GM04503 (cell line): Measurements from ENCODE around the gene GNAT3.
A peak's percentile ranks its signal among the peaks of the same experiment; 100 is the strongest.

Experiments
- DNase-seq: peaks from one replicate; pipeline ENCODE4 v3.0.0-alpha.2; 2012; ENCODE audit warnings: low read depth

The GNAT3 gene

DNA sequence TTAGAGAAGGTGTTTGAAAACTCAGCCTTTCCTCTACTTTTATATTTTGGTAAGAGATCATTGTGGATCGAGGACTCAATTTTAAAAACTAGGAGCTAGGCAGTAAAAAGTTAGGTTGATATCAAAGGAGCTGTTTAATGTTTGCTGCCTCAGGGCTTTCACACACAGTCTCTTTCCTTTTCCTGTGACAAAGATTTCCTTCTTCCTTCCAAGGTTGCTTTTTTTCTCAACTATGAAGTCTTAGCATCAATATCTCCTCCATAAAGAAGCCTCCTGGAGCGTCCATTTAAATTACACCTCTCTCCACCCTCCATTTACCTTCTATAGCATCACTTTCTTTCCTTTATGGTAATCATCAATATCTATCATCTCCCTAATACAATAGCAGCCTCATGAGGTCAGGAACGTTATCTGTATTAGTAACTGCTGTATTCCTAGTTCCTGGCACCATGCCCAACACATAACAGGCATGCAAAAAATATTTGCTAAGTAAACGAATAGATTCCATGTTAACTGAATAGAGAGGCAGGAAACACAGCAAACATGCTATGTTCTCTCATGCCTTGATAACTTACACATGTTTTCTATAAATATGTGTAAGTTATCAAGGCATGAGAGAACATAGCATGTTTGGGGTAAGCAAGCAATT is 48.5 kb downstream of the GNAT3 start:
- no peak for DNase-seq

- no peak for DNase-seq
Observed at GRCh38 chr7:80460857-80461256, 51.0 kb downstream of the GNAT3 start.

- no peak for DNase-seq
Observed at GRCh38 chr7:80459776-80460510, 51.9 kb downstream of the GNAT3 start.

GRCh38 chr7:80458822-80459725 is 52.8 kb downstream of the GNAT3 start:
- no peak for DNase-seq

- DNase-seq: no peak
Observed at GRCh38 chr7:80453699-80454340, 58.0 kb downstream of the GNAT3 start.

- peak; percentile 11 for DNase-seq
Observed at GRCh38 chr7:80450621-80451308, 61.1 kb downstream of the GNAT3 start.

DNA sequence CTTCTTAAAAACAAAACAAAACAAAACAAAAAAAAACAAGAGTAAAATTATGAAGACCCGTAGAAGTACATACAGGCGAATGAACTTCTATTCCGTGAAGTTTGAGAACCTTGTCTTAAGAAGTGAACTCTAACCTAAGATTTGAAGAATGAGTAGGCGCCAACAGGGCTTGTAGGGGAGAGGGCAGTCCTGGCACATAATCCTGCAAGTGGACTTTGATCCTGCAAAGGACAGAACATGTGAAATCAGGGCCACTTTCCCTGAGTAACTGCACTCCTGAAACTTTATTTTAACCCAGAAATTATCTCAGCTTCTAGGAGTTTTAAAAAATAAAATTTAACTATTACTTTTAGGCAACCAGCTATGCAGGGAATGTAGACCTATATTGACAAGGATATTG is 62.0 kb downstream of the GNAT3 start:
- no peak for DNase-seq

GRCh38 chr7:80445351-80445750 is 66.5 kb downstream of the GNAT3 start:
- DNase-seq: no peak

- no peak for DNase-seq
Observed at GRCh38 chr7:80444811-80445210, 67.1 kb downstream of the GNAT3 start.

DNA sequence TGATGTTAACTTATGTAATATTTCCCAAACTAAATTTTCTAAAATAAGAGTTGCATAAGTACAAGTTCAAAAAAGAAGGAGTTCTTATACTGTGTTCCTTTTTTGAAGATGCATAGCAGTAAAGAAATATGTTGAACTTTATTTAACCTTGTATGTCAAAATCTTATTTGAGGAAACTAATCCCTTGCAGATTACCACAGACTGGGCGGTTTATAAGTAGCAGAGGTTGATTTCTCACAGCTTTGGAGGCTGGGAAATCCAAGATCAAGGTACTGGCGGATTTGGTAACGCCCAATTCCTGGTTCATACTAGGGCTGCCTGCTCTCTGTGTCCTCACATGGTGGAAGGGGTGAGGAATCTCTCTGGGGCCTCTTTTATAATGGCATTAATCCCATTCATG is 68.5 kb downstream of the GNAT3 start:
- DNase-seq: no peak

- peak; percentile 3 for DNase-seq
Observed at GRCh38 chr7:80440883-80441282, 71.0 kb downstream of the GNAT3 start.

DNA sequence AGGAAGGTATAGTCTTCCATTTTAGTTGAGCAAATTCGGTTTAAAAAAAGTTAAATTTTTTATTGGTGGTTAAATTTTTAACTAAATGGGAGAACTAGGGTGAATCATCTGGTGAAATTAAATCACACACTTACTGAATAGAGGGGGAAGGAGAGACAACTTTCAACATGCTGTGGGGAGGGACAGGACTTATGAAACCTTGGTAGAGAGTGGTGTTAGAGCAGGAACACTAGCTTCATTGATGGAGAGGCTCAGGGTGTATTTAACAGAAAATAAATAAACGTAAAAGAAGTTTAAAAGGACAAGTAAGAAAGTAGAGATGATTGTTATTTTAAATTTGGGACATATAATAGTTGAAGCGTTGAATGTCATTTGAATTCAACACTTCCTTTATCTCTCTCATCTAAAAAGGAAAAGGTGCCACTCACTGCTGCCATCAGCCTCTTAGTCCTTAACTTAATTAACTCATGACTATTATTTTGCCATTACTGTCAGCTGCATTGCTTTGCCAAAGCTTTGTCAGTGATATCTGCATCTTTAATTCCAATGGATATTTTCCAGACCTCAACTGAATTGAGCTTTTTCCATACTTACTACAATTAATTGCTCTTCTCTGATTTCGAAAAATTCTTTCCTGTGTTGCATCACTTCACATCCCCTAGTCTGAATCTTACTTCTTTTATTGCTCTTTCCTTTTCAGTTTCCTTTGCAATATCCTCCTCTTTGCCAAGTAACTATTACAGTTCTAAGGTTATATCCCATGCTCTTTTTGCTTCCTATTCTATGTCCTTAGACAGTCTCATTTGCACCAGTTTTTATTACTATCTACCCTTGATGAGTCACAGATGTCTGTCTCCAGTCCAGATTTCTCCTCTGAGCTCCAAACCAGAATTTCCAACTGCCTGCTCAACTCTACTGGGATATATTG is 71.7 kb downstream of the GNAT3 start:
- DNase-seq: peak; percentile 77

DNA sequence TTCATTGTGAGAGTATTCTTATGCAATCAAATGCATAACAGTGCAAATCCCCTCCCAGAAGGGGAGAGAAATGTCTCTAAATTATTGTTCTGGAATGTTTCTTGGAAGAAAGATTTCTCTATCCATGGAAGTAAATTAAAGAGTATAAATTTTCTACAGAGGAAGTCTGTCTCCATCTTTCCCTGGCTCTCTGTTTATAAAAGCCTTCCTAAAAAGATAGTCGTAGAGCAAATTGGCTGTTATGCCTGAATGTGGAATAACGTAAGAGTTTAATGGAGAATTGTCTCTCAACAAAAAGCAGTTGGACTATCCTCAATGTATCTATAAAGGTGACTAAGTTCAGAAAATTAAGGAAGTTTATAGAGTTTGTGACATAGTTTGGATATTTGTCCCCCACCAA is 76.3 kb downstream of the GNAT3 start:
- DNase-seq: no peak

- DNase-seq: no peak
Observed at GRCh38 chr7:80434047-80434446, 77.8 kb downstream of the GNAT3 start.

DNA sequence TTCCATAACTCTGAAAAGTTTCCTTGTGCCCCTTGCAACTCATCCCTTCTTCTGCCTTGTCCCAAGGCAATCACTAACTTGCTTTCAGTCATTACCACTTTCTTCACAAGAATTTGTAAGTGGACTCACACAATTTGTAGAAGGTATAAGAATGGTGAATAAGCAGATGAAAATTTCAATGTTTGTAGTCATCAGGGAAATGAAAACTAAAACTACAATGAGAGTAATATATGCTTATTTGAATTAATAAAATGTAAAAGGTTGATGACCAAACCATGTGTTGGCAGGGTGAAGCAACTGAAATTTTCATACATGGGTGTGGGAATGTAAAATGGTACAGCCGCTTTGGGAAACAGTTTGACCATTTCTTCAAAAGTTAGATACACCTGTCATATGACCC is 79.7 kb downstream of the GNAT3 start:
- DNase-seq: no peak

- DNase-seq: no peak
Observed at GRCh38 chr7:80429181-80429580, 82.7 kb downstream of the GNAT3 start.

DNA sequence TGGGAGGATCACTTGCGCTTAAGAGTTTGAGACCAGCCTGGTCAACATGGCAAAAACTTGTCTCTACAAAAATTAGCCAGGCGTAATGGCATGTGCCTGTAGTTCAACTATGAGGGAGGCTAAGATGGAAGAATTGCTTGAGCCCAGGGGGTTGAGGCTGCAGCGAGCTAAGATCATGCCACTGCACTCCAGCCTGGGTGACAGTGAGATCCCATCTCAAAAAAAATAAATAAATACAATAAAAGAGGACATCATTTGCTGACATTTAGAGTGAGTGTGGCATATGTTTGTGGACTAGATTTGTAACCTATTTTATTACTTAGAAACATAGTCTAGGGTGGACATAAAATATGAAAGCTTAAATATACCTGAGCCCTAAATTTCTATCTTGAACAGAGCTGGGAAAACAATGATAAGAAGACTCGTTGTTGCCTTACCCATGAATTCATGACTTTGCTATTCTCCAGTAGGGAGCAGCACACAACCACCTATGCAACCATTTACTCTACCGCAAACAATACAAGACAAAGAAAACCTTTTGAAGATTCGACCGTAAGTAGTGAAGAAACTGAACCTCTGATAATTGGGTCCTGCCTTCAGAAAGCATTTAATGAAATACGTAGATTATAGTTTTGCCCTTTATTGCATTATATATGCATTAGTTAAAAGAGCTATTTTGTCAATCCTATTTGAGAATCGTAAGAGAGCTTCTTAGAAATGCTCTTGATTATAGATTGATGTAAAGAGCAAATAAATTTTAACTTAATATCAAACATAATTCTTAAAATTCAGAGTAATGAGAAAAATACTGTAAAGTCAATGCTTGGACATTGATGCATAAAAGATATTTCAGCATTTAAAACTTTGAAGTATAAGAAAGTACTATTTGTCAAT is 83.5 kb downstream of the GNAT3 start:
- DNase-seq: peak; percentile 18

- no peak for DNase-seq
Observed at GRCh38 chr7:80427218-80427617, 84.6 kb downstream of the GNAT3 start.

DNA sequence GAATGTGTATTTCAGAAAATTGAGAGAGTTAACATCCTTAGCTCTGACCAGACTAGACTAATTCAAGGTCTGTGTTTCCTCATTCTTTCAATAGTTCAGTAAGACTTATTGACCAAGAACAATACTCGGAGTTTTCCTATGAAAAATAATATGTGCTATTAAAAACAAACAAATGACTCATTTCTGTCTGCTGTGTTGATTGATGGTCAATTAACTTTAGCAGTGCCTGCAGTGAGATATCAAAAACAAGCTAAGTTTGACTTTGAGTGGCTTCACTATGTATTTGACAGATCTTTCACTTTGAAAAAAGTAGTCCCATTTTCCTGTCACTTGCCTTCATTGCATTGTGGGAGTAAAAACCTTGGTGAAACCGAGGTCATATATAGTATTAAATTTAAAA is 91.0 kb downstream of the GNAT3 start:
- DNase-seq: no peak
